Mammary epithelial cell (primary cell): ENCODE data around the gene REEP6.

ENCODE experiments used
- EZH2 ChIP-seq: IDR thresholded peaks from 2 replicates; pipeline ENCODE4 v1.6.1; 2012; ENCODE audit warnings: low read length, inconsistent platforms, borderline replicate concordance
- TF ChIP-seq, protein P1 (sequence below), 2 donors: IDR thresholded peaks in 1 of 2; conservative IDR thresholded peaks in 1 of 2; 2 replicates each; pipeline ENCODE4 v1.5.1; 2011 to 2012; ENCODE audit warnings: inconsistent platforms in 2 of 2, low read length in 2 of 2, mild to moderate bottlenecking in 2 of 2, control low read depth in 1 of 2, low read depth in 1 of 2; ENCODE audit not compliant: insufficient read depth in 1 of 2; ENCODE audit errors: extremely low read depth in 1 of 2

- TF ChIP-seq, protein P1, sequence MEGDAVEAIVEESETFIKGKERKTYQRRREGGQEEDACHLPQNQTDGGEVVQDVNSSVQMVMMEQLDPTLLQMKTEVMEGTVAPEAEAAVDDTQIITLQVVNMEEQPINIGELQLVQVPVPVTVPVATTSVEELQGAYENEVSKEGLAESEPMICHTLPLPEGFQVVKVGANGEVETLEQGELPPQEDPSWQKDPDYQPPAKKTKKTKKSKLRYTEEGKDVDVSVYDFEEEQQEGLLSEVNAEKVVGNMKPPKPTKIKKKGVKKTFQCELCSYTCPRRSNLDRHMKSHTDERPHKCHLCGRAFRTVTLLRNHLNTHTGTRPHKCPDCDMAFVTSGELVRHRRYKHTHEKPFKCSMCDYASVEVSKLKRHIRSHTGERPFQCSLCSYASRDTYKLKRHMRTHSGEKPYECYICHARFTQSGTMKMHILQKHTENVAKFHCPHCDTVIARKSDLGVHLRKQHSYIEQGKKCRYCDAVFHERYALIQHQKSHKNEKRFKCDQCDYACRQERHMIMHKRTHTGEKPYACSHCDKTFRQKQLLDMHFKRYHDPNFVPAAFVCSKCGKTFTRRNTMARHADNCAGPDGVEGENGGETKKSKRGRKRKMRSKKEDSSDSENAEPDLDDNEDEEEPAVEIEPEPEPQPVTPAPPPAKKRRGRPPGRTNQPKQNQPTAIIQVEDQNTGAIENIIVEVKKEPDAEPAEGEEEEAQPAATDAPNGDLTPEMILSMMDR (conservative IDR thresholded peaks at IDR 0.05 in 1 of 2, IDR thresholded peaks at IDR 0.05 in 1 of 2; ENCODE audit: extremely low read depth in 1 of 2, insufficient read depth in 1 of 2, low read depth in 1 of 2, low read length in 2 of 2), result no peak
- no peak for TF ChIP-seq EZH2
Measured at GRCh38 chr19:1540365-1540925, 49.5 kb downstream of the REEP6 start.
